Measurements from ENCODE around the gene PC. TPM values are rescaled to one million over a fixed set of nuclear protein-coding genes. Genes with fewer than 3 reads are reported as not detected.

PC gene
- total RNA-seq, 1 experiment from 2014 or later, result 22.5 TPM

GRCh38 chr11:66987924-66988637 lies 29.9 kb upstream of the PC start:
- no peak overlapping the region for H3K4me3 ChIP-seq (ENCODE audit: low read depth, low read length)
- Mint-ChIP-seq H3K27ac (ENCODE audit: unreplicated experiment) (no peak overlapping the region), H3K4me3 (ENCODE audit: unreplicated experiment) (no peak overlapping the region), H3K4me1 (ENCODE audit: low read depth, unreplicated experiment) (no peaks in the 10 kb centered on the region), H3K36me3 (ENCODE audit: insufficient read depth, unreplicated experiment) (no peaks in the 10 kb centered on the region), H3K27me3 (ENCODE audit: insufficient read depth, unreplicated experiment) (peaks cover 3% of the 10 kb centered on the region), H3K9me3 (ENCODE audit: unreplicated experiment) (no peaks in the 10 kb centered on the region)
- BruUV-seq (replicated peaks), result no TSS peak
- intact Hi-C loops (cut with micrococcal nuclease; ENCODE audit: unreplicated experiment), result no loop called here
- POLR2A ChIA-PET, result interaction anchor here (0.6 kb wide), 1 partner anchor 328 kb away, joined by 4 read pairs; no protein-coding TSS in a partner anchor
- H3K36me3 ChIP-seq (ENCODE audit: control insufficient read depth, insufficient read depth, low read length), result no peaks in the 10 kb centered on the region
- no peaks in the 10 kb centered on the region for H3K4me1 ChIP-seq
- TF ChIP-seq CTCF (IDR thresholded peaks at IDR 0.05; ENCODE audit: insufficient read depth in 1 of 2, low read depth in 1 of 2, low read length in 1 of 2, severe bottlenecking in 1 of 2, unreplicated experiment in 1 of 2), result no peak
- DNase-seq, result no peak
- CTCF ChIA-PET, result interaction anchor here (0.6 kb wide), 1 partner anchor 34 kb away, joined by 6 read pairs; no protein-coding TSS in a partner anchor
- H3K9me3 ChIP-seq, result no peaks in the 10 kb centered on the region
- H3K27me3 ChIP-seq (replicated peaks; ENCODE audit: control insufficient read depth, insufficient read depth, low read length), result no peaks in the 10 kb centered on the region

GRCh38 chr11:66987158-66987620 lies 29.0 kb upstream of the PC start:
- TF ChIP-seq CTCF (IDR thresholded peaks at IDR 0.05; ENCODE audit: insufficient read depth in 1 of 2, low read depth in 1 of 2, low read length in 1 of 2, severe bottlenecking in 1 of 2, unreplicated experiment in 1 of 2), result no peak
- no peaks in the 10 kb centered on the region for H3K9me3 Mint-ChIP-seq (ENCODE audit: unreplicated experiment)
- H3K4me1 Mint-ChIP-seq (ENCODE audit: low read depth, unreplicated experiment), result no peaks in the 10 kb centered on the region
- ChIA-PET POLR2A (no interaction called here), CTCF (interaction anchor here (0.6 kb wide), 3 partner anchors 35 to 384 kb away, joined by 4 to 6 read pairs (median 4); no protein-coding TSS in a partner anchor)
- H3K36me3 Mint-ChIP-seq (ENCODE audit: insufficient read depth, unreplicated experiment), result no peaks in the 10 kb centered on the region
- no peak overlapping the region for H3K4me3 Mint-ChIP-seq (ENCODE audit: unreplicated experiment)
- no peaks in the 10 kb centered on the region for H3K4me1 ChIP-seq
- no peaks in the 10 kb centered on the region for H3K27me3 ChIP-seq (replicated peaks; ENCODE audit: control insufficient read depth, insufficient read depth, low read length)
- H3K9me3 ChIP-seq, result no peaks in the 10 kb centered on the region
- no peak overlapping the region for H3K4me3 ChIP-seq (ENCODE audit: low read depth, low read length)
- H3K27ac Mint-ChIP-seq (ENCODE audit: unreplicated experiment), result no peak overlapping the region
- DNase-seq, result no peak
- H3K36me3 ChIP-seq (ENCODE audit: control insufficient read depth, insufficient read depth, low read length), result no peaks in the 10 kb centered on the region
- H3K27me3 Mint-ChIP-seq (ENCODE audit: insufficient read depth, unreplicated experiment), result peaks cover 3% of the 10 kb centered on the region
- intact Hi-C loops (cut with micrococcal nuclease; ENCODE audit: unreplicated experiment), result no loop called here
- no TSS peak for BruUV-seq (replicated peaks)

GRCh38 chr11:66986178-66986545 lies 28.0 kb upstream of the PC start:
- ChIA-PET POLR2A (no interaction called here), CTCF (no interaction called here)
- Histone ChIP-seq H3K36me3 (ENCODE audit: control insufficient read depth, insufficient read depth, low read length) (no peaks in the 10 kb centered on the region), H3K4me1 (no peaks in the 10 kb centered on the region), H3K9me3 (no peaks in the 10 kb centered on the region), H3K27me3 (replicated peaks; ENCODE audit: control insufficient read depth, insufficient read depth, low read length) (no peaks in the 10 kb centered on the region), H3K4me3 (ENCODE audit: low read depth, low read length) (no peak overlapping the region)
- no peak for TF ChIP-seq CTCF (IDR thresholded peaks at IDR 0.05; ENCODE audit: insufficient read depth in 1 of 2, low read depth in 1 of 2, low read length in 1 of 2, severe bottlenecking in 1 of 2, unreplicated experiment in 1 of 2)
- DNase-seq, result no peak
- Mint-ChIP-seq H3K4me3 (ENCODE audit: unreplicated experiment) (no peak overlapping the region), H3K27me3 (ENCODE audit: insufficient read depth, unreplicated experiment) (peaks cover 3% of the 10 kb centered on the region), H3K4me1 (ENCODE audit: low read depth, unreplicated experiment) (no peaks in the 10 kb centered on the region), H3K9me3 (ENCODE audit: unreplicated experiment) (no peaks in the 10 kb centered on the region), H3K36me3 (ENCODE audit: insufficient read depth, unreplicated experiment) (no peaks in the 10 kb centered on the region), H3K27ac (ENCODE audit: unreplicated experiment) (no peak overlapping the region)
- BruUV-seq (replicated peaks), result no TSS peak
- intact Hi-C loops (cut with micrococcal nuclease; ENCODE audit: unreplicated experiment), result no loop called here

Measured in Caco-2 (cell line).